Stimulated activated CD8-positive, alpha-beta memory T cell treated with anti-CD3 and anti-CD28 coated beads, Interleukin-15, amount 100 ng/mL, for 24 hours (primary cell): ENCODE results near the gene FGF4.
"Not testable (repeated sequence)": the region's sequence is repeated elsewhere in the genome, so short reads cannot be mapped to it uniquely, and the experiment has no call there.

Experiments
- DNase-seq: peaks from one replicate; pipeline ENCODE4 v3.0.0-alpha.2; 2020; ENCODE audit warnings: low read depth

The FGF4 gene

DNA sequence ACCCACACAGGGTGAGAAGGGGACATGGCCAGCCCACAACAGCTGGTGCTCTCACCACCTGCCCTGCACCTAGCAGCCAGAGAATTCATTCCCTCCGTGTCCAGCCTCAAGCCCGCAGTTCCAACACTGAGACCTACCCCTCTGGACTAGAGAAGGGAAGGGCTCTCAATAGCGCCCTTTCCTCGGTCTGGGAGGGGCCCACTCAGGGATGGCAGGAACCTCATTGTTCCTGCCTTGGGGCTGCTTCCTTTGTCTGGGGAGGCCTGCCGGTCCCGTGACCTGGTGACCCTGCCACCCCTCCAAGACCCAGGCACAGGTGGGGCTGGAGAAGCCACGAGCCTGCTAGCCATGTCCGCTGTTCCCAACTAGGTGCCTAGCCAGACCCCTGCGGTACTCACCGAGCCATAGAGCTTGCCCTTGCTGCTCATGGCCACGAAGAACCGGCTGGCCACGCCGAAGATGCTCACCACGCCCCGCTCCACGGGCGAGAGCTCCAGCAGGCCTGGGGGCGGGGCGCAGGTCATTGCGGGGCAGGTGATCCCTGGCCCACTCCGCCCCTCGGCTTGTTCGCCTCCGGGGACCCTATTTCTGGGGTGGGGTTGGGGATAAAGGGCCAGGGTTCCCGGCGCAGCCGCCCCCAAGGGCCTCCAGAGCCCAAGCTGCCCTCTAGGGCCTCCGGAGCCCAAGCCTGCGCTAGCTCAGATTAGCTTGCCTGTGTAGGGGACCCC, 1.4 kb downstream of the FGF4 start:
- DNase-seq, result no peak

DNA sequence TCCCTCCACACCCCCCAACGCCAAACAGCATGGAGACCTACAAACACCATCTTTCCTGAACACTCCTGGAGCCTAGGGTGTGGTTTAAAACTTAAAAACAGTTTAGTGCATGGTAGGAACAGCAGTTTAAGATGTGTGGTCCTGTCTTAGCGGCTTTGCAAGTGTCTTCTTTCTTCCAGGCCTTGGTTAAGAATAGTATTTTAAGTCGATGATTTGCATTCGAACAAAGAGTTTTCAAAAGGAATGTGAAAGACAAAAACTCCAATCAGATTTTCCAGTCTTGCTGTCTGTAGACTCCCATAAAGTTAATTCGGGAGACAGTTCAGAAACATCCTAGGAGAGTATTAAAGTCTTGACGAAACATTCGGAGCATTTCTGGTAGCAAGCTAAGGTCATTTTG, 3.7 kb downstream of the FGF4 start:
- DNase-seq, result no peak

DNA sequence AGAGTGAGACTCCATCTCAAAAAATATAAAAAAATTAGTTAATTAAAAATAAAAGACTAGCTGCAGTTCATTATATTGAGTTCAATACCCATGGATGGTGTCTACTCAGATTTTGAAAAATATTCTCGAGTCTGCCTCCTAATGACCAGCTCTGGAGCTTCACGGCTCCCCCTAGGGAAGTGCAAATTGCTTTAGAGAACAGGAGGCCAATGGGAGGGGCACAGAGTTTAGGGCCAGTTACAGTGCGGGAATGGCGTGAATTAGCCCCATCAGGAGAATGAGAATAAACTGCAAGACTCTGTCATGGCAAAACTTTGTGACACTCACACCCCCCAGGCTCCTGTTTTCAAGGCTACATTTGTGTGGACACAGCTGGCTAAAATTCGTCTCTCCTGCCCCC, 4.6 kb downstream of the FGF4 start:
- DNase-seq, result no peak

DNA sequence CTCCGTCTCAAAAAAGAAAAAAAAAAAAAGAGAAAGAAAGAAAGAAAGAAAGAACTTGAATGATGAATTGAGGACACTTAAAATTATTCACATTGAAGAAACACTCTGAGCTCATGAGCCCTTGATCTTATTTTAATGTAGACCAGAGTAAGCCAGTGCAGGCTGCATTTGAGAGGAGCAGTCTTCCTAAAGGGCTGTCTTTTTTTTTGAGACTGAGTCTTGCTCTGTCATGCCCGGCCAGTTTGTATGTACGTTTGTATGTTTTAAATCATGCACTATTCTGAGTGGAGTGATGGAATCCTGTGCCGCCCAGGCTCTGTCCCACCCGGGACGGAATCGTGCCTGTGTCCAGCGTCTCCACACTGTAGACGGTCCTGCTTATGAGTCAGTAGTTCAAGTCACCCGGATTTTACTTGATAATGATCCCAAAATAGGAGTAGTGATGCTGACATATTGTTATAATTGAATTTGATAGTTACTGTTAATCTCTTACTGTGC, 9.6 kb downstream of the FGF4 start:
- DNase-seq, result no peak

DNA sequence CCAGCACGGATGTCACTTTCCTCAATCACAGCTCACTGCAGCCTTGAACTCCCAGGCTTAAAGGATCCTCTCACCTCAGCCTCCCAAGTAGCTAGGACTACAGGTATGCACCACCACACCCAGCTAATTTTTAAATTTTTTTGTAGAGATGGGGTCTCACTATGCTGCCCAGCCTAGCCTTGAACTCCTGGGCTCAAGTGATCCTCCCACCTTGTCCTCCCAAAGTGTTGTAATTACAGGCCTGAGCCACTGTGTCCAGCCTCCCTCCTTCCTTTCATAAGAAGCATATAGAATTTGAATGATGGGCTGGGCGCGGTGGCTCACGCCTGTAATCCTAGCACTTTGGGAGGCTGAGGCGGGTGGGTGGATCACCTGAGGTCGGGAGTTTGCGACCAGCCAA, 10.2 kb downstream of the FGF4 start:
- not testable (repeated sequence) for DNase-seq

DNA sequence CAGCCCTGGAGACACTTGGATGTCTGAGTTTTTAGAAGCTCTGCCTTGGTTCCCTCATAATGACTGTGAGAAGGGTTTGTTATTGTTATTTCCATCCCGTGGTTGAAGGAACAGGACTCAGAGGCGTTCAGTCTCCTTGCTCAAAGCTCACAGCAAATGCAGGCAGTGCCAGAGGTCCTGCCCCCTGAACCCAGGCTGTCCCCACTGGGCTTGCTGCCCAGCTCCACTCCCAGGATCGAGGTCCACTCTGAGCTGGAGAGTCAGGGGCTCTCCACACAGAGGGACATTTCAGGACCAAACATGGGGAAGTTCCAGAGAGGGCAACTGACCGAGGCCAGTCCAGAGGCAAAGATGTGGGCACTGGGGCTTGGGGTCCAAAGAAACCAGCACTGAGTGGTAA, 14.8 kb downstream of the FGF4 start:
- DNase-seq, result no peak

DNA sequence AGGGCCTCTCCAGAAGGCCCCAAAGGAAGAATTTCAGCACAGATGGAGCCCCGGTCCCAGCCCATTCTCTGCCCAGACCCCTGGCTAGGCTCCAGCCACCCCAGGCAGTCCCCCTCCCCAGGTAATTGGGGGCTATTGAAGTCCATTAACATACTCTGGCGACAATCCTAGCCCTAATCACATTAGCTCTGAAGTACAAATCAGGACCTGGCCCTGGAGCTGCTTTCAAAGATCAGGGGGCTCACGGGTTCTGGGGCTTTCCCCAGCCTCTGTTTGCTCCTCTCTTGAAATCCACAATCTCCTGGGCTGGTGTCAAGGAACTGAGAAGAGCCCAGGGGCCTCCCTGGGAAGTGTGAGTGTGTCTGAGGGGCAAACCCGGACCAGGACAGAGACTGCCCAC, 22.3 kb downstream of the FGF4 start:
- DNase-seq, result no peak

DNA sequence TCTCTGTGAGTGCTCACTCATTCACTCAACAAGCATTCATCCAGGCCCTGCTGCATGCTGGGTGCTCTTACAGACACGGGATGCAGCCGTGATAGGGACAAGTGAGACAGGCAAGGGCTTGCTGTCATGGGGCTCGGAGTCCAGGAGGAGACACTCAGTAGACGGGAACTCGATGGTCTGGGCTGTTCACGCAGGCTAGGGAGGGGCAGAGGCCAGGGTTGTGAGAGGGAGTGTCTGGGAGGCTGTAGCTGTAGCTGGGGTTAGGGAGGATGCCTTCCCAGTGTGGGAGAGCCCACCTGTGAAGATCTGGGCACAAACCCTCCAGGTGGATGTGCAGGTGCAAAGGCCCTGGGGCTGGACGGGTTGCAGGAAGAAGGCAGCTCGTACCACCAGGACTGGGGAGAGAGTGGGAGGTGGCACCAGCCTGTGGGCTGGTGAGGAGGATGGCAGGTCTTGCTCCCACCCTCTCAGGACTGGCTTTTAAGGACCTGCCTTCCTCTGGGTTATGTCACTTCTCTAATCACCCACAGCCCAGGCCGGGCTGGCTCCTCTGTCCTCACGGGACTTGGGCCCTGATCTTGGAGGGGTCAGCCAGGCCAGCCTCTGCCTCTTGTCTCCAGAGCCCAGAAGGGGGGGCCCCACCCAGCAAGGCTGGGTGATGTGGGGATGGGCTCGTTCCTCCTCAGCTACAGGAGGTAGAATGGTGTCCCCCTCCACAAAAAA, 24.1 kb downstream of the FGF4 start:
- DNase-seq, result no peak

DNA sequence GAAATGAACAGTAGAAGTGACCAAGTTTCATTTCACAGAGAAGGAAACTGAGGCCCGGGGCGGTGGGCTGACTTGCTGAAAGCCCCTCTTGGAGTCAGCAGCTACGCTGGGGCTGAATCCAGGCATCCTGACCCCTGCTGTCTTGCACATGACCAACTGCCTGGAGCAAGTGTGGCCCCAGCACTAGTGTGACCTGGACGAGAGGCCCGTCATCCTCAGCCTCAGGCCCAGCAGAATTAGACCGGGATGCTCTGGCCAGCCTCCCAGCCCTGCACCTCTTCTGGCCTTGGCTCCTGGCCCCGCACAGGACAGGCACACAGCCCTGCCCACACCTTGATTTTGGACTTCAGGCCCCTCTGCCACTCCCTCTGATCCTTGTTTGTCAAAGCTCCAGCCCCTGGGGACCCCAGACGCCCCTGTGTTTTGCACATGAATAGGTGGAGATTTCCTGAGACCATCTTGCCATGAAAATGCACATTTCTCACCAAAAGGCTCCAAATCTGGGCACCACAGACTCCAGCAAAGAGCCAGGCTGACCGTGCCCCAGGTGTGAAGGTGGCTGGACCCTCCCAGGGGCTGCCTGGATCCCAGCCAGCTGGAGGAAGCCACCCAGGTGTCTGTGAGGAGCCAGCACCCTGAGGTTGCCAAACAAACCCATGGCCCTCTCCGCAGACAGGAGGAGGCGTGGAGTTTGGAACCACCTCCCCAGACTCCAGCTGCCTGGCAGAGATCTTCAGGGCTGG, 24.9 kb downstream of the FGF4 start:
- no peak for DNase-seq

DNA sequence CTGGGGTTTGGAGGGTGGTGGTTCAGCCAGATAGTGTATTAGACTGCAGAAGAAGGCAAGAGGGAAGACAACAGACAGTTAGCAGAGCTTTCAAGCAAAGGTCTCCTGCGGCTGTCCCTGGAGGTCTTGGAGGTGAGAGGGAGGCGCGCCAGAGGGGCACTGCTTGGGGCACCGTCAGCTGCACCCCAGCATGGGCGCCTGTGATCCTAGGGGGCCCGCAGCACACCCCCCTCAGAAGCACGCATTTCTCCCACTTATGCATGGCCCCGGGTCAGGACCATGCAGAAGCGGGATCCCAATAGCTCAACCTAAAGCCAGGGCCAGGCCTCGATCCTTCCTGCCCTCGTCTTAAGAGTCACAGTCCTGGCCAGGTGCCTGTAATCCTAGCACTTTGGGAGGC, 26.5 kb downstream of the FGF4 start:
- DNase-seq, result no peak

DNA sequence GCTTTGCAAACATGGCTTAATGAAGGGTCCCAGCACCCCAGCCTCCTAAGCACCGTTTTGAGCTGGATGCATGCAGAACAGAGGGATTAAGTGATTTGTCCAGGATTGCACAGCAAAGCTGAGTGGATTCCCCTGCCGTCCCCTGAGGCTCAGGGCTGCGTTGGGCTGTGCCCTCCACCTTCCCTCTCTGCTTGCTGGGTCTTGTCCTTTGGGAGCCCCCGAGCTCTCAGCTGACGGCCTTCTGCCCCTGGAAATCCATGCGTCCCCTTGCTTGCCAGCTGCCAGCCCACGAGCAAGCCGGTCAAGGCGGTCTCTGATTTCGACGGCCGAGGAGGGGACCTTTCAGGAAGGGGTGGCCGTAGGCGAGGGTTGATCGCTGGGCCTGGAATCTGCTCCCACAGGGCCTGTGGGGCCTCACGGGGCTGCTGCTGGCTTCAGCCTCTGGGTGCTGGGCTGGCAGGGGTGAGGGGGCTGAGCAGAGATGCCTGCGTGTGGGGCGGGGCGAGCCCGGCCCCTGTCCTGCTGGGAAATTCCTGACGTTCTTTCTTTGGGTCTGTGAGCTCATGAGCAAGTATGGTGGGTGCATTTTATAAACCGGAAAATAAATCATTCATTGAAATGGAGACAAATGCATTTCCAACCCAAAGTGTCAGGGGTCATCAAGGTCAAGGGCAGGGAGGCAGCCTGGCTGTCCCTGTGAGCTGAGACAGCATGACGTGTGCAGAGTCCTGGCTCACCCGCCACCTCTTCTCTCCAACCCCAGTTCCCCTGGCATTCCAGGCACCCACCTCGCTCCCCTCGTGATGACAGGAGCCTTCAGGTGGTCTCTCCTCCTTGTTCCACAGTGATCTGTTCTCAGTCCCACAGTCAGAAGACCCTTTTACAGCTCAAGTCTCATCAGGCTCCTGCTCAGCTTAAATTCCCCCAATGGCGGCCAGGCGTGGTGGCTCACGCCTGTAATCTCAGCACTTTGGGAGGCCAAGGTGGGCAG, 28.1 kb downstream of the FGF4 start:
- DNase-seq, result no peak

DNA sequence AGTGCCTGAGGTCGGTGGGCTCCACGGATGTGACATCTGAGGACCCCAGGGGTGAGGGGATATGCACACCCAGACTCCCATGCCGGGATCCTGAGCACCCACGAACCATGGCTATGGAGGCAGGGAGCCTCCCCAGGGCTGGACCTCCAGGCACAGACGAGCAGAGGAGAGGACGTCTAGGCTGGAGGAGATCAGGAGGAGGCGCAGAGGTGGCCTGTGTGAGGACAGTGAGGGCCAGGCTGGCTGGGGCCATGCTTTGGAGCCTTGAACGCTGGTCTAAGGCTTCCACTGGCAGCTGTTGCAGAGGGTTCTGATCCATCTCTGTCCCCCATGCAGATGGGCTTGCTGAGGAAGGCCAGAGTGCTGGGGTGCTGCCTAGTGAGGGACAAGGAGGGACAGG, 29.0 kb downstream of the FGF4 start:
- DNase-seq, result no peak

DNA sequence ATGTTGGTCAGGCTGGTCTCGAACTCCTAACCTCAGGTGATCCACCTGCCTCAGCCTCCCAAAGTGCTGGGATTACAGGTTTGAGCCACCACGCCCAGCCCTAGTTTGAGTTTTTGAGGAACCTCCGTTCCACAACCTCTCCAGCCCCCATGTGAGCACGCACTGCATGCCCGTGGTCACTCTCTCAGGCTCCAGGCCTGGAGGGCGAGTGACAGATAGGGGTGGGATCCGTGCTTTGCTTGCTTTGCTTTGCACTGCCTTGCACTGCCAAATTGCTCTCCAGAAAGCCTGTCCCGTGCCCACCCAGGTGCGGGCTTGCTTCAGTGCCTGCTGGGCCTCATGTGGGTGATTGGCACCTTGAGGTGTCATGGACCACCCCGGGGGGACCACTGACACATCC, 29.9 kb downstream of the FGF4 start:
- no peak for DNase-seq

DNA sequence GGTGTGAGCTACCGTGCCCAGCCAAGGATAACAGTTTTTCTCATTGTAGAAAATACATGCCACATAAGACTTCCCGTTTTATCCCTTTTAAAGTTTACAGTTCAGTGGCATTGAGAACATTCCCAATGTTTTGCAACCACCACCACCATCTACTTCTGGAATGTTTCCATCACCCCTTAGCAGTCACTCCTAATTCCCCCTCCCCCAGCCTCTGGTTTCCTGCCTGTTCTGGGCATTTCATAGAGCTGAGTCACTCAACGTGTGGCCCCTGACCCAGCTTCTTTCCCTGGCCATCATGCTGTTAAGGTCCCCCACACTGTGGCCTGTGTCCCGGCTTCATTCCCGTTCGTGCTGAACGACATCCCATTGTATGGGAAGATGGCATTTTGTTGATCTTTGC, 30.7 kb downstream of the FGF4 start:
- no peak for DNase-seq

DNA sequence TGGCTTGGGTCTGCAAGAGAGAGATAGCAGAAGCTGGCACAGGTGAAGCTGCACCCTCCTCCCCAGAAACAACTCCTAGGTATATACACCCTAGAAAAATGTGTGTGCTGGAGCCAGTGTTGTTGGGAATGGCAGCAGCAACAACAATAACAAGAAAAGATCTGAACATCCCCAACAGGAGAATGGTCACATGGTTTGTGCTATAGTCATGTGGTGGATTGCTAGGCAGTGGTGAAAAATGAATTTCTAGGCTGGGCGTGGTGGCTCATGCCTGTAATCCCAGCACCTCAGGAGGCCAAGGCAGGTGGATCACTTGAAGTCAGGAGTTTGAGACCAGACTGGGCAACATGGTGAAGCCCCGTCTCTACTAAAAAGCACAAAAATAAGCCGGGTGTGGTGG, 40.3 kb downstream of the FGF4 start:
- DNase-seq, result no peak

DNA sequence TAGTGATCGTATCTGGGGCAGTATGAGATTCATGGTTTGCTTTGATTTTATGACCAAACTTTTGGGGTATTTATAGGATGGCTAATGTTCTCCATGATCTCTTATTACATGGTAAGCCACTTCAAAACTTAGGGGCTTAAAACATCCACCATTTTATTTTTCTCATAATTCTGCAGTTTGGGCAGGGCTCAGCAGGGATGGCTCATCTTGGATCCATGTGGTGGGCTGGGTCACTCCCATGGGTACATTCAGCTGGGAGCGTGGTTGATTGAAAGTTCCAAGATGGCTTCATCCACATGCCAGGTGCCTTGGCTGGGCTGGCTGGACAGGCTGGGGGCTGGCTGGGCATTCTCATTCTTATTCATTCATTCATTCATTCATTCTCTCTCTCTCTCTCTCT, 40.8 kb downstream of the FGF4 start:
- no peak for DNase-seq

DNA sequence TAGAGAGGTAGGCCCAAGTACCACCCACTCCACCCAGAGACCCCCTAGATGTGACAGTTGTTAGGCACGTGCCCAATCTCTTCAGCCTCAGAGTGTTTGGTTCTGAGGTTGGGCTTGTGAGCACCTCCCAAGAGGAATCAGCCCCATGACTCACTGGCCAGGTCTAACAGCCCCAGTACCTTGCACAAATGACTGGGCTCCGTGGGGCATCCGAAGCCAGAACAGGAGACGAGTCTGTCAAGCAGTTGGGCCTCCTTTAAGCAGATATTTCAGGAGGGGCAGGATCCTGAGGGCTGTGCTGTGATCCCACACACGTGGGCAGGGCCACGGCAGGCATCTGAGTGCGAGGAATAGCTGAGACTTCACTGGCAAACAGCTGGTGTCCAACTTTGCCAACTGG, 42.2 kb downstream of the FGF4 start:
- no peak for DNase-seq

DNA sequence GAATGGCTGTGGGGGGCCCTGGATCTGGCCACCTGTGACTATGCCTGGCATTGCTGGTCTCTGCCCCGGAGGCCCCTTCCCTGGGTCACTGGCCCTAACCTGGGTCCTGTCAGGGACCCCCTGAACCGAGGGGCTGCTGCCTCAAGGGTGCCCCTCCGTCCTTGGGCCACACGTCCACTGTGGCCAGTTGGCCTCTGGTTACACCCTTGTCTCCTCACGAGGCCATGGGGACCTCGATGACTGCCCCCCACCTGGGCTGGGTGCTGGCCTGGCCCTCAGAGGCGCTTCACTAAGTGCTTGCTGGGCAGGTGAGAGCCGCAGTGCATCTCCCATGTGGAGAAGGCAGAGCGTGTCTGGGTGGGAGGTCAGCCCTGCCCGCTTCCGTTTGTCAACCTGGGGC, 44.0 kb downstream of the FGF4 start:
- no peak for DNase-seq

DNA sequence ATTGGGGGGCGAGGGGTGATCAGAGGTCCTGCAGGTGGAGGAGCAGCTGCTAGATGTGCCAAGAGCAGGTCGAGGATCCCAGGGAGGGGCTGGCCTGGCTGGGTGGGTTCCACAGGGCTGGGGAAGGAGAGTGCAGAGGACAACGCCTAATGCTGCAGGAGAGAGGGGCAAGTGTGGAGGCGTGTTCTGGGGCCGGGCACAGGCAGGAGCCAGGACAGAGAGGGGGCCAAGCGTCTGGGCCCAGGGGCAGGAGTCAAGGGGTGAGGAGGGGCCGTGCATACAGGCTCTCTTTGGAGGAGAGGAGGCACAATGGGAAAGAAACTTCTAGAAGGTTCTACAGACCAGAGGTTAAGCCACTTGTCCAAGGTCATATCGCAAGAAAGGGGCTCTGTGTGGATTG, 44.6 kb downstream of the FGF4 start:
- no peak for DNase-seq

DNA sequence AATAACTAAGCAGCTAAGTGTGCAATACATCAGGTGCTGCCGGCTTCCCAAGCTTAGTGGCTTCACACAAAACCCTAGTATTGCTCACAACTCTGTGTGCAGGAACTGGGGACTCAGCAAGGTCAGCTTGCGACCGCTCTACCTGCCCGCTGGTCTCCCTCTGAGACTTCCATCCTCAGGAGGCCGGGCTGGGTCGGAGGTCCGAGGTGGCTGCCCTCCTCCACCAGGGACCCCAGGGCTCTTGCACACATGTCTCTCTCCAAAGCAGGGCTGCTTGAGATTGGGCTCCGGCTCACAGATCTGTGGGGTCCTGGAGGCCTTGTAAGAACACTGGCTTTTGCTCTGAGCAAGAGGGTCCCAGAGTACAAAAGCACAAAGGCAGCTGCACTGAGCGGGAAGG, 45.9 kb downstream of the FGF4 start:
- no peak for DNase-seq

DNA sequence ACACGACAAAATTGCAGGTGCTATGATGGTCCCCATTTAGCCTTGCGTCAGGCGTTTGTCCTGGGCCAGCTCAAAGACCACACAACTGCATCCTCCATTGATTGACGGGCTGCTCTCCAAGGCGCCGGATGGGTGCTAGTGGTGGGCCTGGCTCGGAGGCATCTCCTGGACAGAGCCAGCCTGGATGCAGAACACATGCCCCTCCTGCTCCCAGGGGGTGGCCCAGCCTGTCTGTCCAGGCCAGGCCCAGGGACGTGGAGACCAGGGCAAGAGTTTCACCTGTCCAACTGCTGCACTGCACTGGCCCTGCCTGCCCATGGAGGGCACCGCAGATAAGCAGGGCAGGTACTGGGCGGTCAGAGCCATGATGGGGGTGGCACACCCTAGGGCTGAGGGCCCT, 47.9 kb downstream of the FGF4 start:
- no peak for DNase-seq

DNA sequence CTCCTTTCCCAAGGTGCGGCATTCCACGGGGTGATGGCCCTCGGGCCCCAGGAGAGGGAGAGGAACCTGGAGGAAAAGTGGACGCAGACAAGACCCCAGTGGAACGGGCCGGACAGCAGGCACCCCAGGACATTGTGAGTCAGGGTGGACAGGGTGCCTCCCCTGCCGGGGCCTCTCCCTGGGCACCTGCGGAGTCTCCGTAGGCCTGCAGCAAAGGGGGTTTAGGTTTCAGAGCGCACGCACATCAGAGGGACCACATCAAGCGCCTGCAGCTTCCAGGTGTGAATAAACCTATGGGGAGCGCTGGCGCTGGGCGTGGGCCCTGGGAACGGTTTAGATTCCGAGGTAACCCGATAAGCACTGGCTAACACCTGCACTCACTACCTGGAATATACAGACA, 48.7 kb downstream of the FGF4 start:
- no peak for DNase-seq
